K562 (cell line): Measurements from ENCODE around the gene ECT2. TPM values are rescaled to one million over a fixed set of nuclear protein-coding genes. Genes with fewer than 3 reads are reported as not detected.

Experiments
- ATAC-seq: fragments of 200-7000 bp; cut with Tn5 transposase; 3 replicates; pipeline ENCODE4 v1.9.1; 2020; ENCODE audit warnings: moderate library complexity
- BruUV-seq: library from RNA; stranded (reverse); fragments of 400-500 nt; replicated peaks from 2 replicates; lab custom pipeline; 2021; lab: Mats Ljungman, UMichigan
- CTCF ChIA-PET: fragments of 300-600 bp; formaldehyde crosslinking; extraction: SDS; loops from one replicate; lab custom pipeline; 2021; ENCODE audit warnings: low intra/inter-chr PET ratio; lab: Yijun Ruan, JAX
- POLR2A ChIA-PET: fragments of 300-600, 350-650 bp; sonication (Branson Sonifier 250); formaldehyde crosslinking; extraction: SDS; loops from one replicate; lab custom pipeline; 2021; ENCODE audit warnings: antibody characterized with exemption, inconsistent platforms; lab: Yijun Ruan, JAX
- DNase-seq, 4 experiments: peaks; one replicate each; pipeline versions ENCODE4 v3.0.0 to v3.0.0-alpha.2; 2011 to 2018; ENCODE audit warnings: low spot score in 3 of 4, mixed read lengths in 3 of 4; ENCODE audit errors: extremely low read depth in 1 of 4
- FAIRE-seq: peaks from 2 replicates; lab custom pipeline; 2011; peaks lifted over from hg19 to GRCh38; lab: Jason Lieb, UNC
- H2AFZ ChIP-seq: 2 replicates; pipeline ENCODE4 v1.6.0; 2011; ENCODE audit warnings: low read depth, low read length, control low read depth, inconsistent platforms
- H3K27ac ChIP-seq: fragments of 200-600 bp; 3 replicates; pipeline ENCODE4 v1.8.0; 2011; ENCODE audit warnings: low read depth, mild to moderate bottlenecking, control low read depth, inconsistent platforms, low read length, moderate library complexity, mixed read lengths; ENCODE audit errors: extremely low read depth
- H3K27me3 ChIP-seq, 2 experiments: fragments of 300-600 bp in 1 of 2; 2 replicates in 1 of 2; 3 replicates in 1 of 2; pipeline versions ENCODE4 v1.6.0 to v1.8.0; 2011; ENCODE audit warnings: inconsistent platforms in 2 of 2, low read length in 2 of 2, mild to moderate bottlenecking in 1 of 2, mixed read lengths in 1 of 2, moderate library complexity in 1 of 2; ENCODE audit not compliant: control insufficient read depth in 2 of 2, insufficient read depth in 2 of 2
- H3K36me3 ChIP-seq: fragments of 300-600 bp; 3 replicates; pipeline ENCODE4 v1.8.0; 2011; ENCODE audit warnings: mild to moderate bottlenecking, low read length, inconsistent platforms; ENCODE audit not compliant: control insufficient read depth, insufficient read depth
- H3K4me1 ChIP-seq, 2 experiments: fragments of 200-600 bp in 1 of 2; replicated peaks in 1 of 2; 2 replicates in 1 of 2; 3 replicates in 1 of 2; pipeline versions ENCODE4 v1.5.1 to v1.8.0; 2011; ENCODE audit warnings: inconsistent platforms in 2 of 2, low read length in 2 of 2, mild to moderate bottlenecking in 1 of 2, mixed read lengths in 1 of 2, moderate library complexity in 1 of 2; ENCODE audit not compliant: control insufficient read depth in 2 of 2, insufficient read depth in 2 of 2
- H3K4me2 ChIP-seq: 2 replicates; pipeline ENCODE4 v1.6.1; 2011; ENCODE audit warnings: low read length, control low read depth, inconsistent platforms, mixed read lengths; ENCODE audit not compliant: insufficient read depth
- H3K4me3 ChIP-seq: fragments of 200-600 bp; sonication (generic), shearing (Covaris generic); 2 replicates; pipeline ENCODE4 v1.5.1; 2016; ENCODE audit warnings: control low read depth, inconsistent platforms
- H3K79me2 ChIP-seq: fragments of 200-600 bp; 3 replicates; pipeline ENCODE4 v1.8.0; 2011; ENCODE audit warnings: low read length, inconsistent platforms; ENCODE audit not compliant: control insufficient read depth, insufficient read depth
- H3K9ac ChIP-seq, 2 experiments: 2 replicates each; pipeline versions ENCODE4 v1.6.0 to v1.6.1; 2011; ENCODE audit warnings: low read depth in 2 of 2, low read length in 2 of 2, control low read depth in 1 of 2, inconsistent platforms in 1 of 2, mild to moderate bottlenecking in 1 of 2, mixed read lengths in 1 of 2; ENCODE audit not compliant: insufficient read depth in 1 of 2
- H3K9me1 ChIP-seq: one replicate; pipeline ENCODE4 v1.6.0; 2011; ENCODE audit warnings: inconsistent platforms, mild to moderate bottlenecking, low read length, moderate library complexity; ENCODE audit not compliant: control insufficient read depth, insufficient read depth
- H3K9me3 ChIP-seq: replicated peaks from 2 replicates; pipeline ENCODE4 v1.5.1; 2011; ENCODE audit warnings: low read depth, low read length, inconsistent platforms; ENCODE audit not compliant: control insufficient read depth, insufficient read depth
- H4K20me1 ChIP-seq: replicated peaks from 2 replicates; pipeline ENCODE4 v1.6.1; 2011; ENCODE audit warnings: low read length, inconsistent platforms, mixed read lengths; ENCODE audit not compliant: control insufficient read depth, insufficient read depth
- CEBPG ChIP-seq, 3 experiments: fragments of 200-800 bp in 1 of 3; sonication (Bioruptor generic) in 1 of 3; sonication (generic) in 1 of 3; formaldehyde crosslinking in 1 of 3; IDR thresholded peaks in 2 of 3; conservative IDR thresholded peaks in 1 of 3; 2 replicates each; pipeline versions ENCODE4 v1.6.1 to v1.8.0; 2016 to 2022; ENCODE audit warnings: missing compliant biosample characterization in 2 of 3, missing genetic modification characterization in 2 of 3, mild to moderate bottlenecking in 1 of 3, missing genetic modification reagents in 1 of 3
- MEIS2 ChIP-seq: fragments of 450-650 bp; IDR thresholded peaks from 2 replicates; pipeline ENCODE4 v1.6.1; 2014; ENCODE audit warnings: mild to moderate bottlenecking; ENCODE audit not compliant: partially characterized antibody
- NFRKB ChIP-seq: fragments of 450-650 bp; IDR thresholded peaks from 2 replicates; pipeline ENCODE4 v1.6.1; 2016; ENCODE audit warnings: low read depth
- PHTF2 ChIP-seq: fragments of 250-450 bp; sonication (Bioruptor Pico); IDR thresholded peaks from 2 replicates; pipeline ENCODE4 v1.5.0; 2021; ENCODE audit warnings: mild to moderate bottlenecking
- RBBP5 ChIP-seq: fragments of 200-600 bp; sonication (generic); IDR thresholded peaks from 2 replicates; pipeline ENCODE4 v1.6.1; 2012; ENCODE audit warnings: borderline replicate concordance, mild to moderate bottlenecking, low read length, control low read depth, inconsistent platforms; ENCODE audit not compliant: insufficient read depth, poor library complexity, severe bottlenecking
- ZNF274 ChIP-seq: IDR thresholded peaks from 2 replicates; pipeline ENCODE4 v1.6.1; 2011; ENCODE audit warnings: low read depth, mild to moderate bottlenecking, low read length, moderate library complexity, borderline replicate concordance
- WGBS: fragments of 100-300 bp; shearing (Covaris generic); methylation state at CpG from one replicate; pipeline ENCODE4 v1.1.6; 2016; ENCODE audit warnings: low coverage, mixed read lengths; ENCODE audit not compliant: insufficient coverage; ENCODE audit errors: missing lambda C conversion rate; 5-methylcytosine and 5-hydroxymethylcytosine counted together
- in situ Hi-C: fragments of 300-500 bp; cut with MboI; formaldehyde crosslinking; loops from 4 replicates; pipeline ENCODE4 v1.15.0; 2018; ENCODE audit warnings: inconsistent platforms, mixed read lengths
- intact Hi-C: fragments of 100-400 bp; cut with micrococcal nuclease; formaldehyde crosslinking; loops from 2 replicates; pipeline ENCODE4 v1.14.2; 2022
- polyA plus RNA-seq, 8 experiments: library from polyadenylated mRNA; depleted of rRNA in 4 of 8; stranded (reverse) in 5 of 8; unstranded in 3 of 8; fragments of >200 nt; fragmentation: Nextera tagmentation in 2 of 8; fragmentation: Illumina TruSeq in 1 of 8; extraction: Ambion mirVana in 2 of 8; extraction: Trizol in 1 of 8; gene quantifications; 2 replicates each; pipeline versions ENCODE4 v1.2.1 to v1.2.3, GENCODE V29; 2011 to 2014; ENCODE audit warnings: inconsistent platforms in 1 of 8, missing spikeins in 1 of 8
- total RNA-seq, 7 experiments: library from RNA; depleted of rRNA in 6 of 7; stranded (reverse); fragments of >200 nt in 6 of 7; fragmentation: Illumina TruSeq in 2 of 7; extraction: Trizol in 2 of 7; gene quantifications; 2 replicates each; pipeline versions ENCODE4 v1.2.1 to v1.2.3, GENCODE V29; 2011 to 2021; ENCODE audit warnings: low replicate concordance in 1 of 7

Gene ECT2
- total and polyA plus RNA-seq, 9 of the 15 experiments (the other 6 are each of a cell fraction or from before 2014, with no cell fraction given) = 19.0 to 53.0 (median 36.5) TPM

GRCh38 chr3:172813462-172813861 lies 62.9 kb downstream of the ECT2 start:
- no peak overlapping the region for H3K9ac ChIP-seq
- no peaks in the 10 kb centered on the region for H4K20me1 ChIP-seq
- TF ChIP-seq CEBPG (CRISPR knock-in tag; IDR thresholded peaks at IDR 0.05) (no peak), CEBPG (tag; conservative IDR thresholded peaks at IDR 0.05 in 1 of 2, IDR thresholded peaks at IDR 0.05 in 1 of 2) (peak in 1 of 2 experiments; percentile 57; a peak in 2 of 4 replicates), NFRKB (no peak)
- ATAC-seq = no peak
- no peak overlapping the region for H3K4me3 ChIP-seq
- POLR2A ChIA-PET = no interaction called here
- H3K27me3 ChIP-seq = no peaks in the 10 kb centered on the region
- no peaks in the 10 kb centered on the region for H3K79me2 ChIP-seq
- 100% methylated on average over 3 of the region's 3 CpGs for WGBS
- in situ Hi-C loops = no loop called here
- FAIRE-seq = no peak
- H3K9me3 ChIP-seq = no peaks in the 10 kb centered on the region
- H3K27ac ChIP-seq = no peak overlapping the region
- CTCF ChIA-PET = no interaction called here
- BruUV-seq = no TSS peak
- H3K36me3 ChIP-seq = peaks cover 52% of the 10 kb centered on the region
- DNase-seq = no peak
- no peak overlapping the region for H2AFZ ChIP-seq
- intact Hi-C loops = no loop called here
- no peaks in the 10 kb centered on the region for H3K4me1 ChIP-seq
- H3K4me2 ChIP-seq = no peak overlapping the region
- no peaks in the 10 kb centered on the region for H3K9me1 ChIP-seq

GRCh38 chr3:172814738-172815137 lies 64.2 kb downstream of the ECT2 start:
- ChIA-PET CTCF (no interaction called here), POLR2A (no interaction called here)
- Histone ChIP-seq H2AFZ (no peak overlapping the region), H3K79me2 (no peaks in the 10 kb centered on the region), H3K9me1 (no peaks in the 10 kb centered on the region), H3K9ac (no peak overlapping the region), H3K27me3 (no peaks in the 10 kb centered on the region), H3K4me3 (no peak overlapping the region), H3K27ac (no peak overlapping the region), H3K4me2 (no peak overlapping the region), H3K36me3 (peaks cover 43% of the 10 kb centered on the region), H4K20me1 (no peaks in the 10 kb centered on the region), H3K4me1 (no peaks in the 10 kb centered on the region), H3K9me3 (no peaks in the 10 kb centered on the region)
- 87% methylated on average over 1 of the region's 1 CpG for WGBS
- DNase-seq (no peak), ATAC-seq (no peak), FAIRE-seq (no peak)
- no TSS peak for BruUV-seq
- intact Hi-C loops = no loop called here
- in situ Hi-C loops = no loop called here
- TF ChIP-seq PHTF2 = no peak
- TF ChIP-seq MEIS2 = no peak
- TF ChIP-seq ZNF274 = no peak
- TF ChIP-seq RBBP5 = no peak
